GM23248 (cell line): ENCODE measurements around the gene CLPTM1L.
"Not testable (repeated sequence)": the region's sequence is repeated elsewhere in the genome, so short reads cannot be mapped to it uniquely, and the experiment has no call there.

ENCODE experiments used
- EZH2 ChIP-seq: fragments of 200-600 bp; sonication (generic); IDR thresholded peaks from 2 replicates; pipeline ENCODE4 v1.6.1; 2018; ENCODE audit warnings: antibody characterized with exemption, mild to moderate bottlenecking; ENCODE audit not compliant: insufficient read depth, poor library complexity, severe bottlenecking
- EZH2phosphoT487 ChIP-seq: fragments of 200-600 bp; sonication (generic); IDR thresholded peaks from 2 replicates; pipeline ENCODE4 v1.6.1; 2018; ENCODE audit warnings: antibody characterized with exemption, moderate library complexity, mild to moderate bottlenecking, low read depth; ENCODE audit not compliant: insufficient read depth

- not testable (repeated sequence) for TF ChIP-seq EZH2, EZH2phosphoT487
Observed at GRCh38 chr5:1282993-1283728, 61.7 kb downstream of the CLPTM1L start.
